IMR-90 (cell line): Measurements from ENCODE around the gene ILDR2. TPM values are rescaled to one million over a fixed set of nuclear protein-coding genes. Genes with fewer than 3 reads are reported as not detected.

Source experiments
- ATAC-seq: fragments of 200-7000 bp; cut with Tn5 transposase; 2 replicates; pipeline ENCODE4 v1.9.1; 2020; ENCODE audit warnings: low read depth, mild to moderate bottlenecking, moderate library complexity
- BruUV-seq: library from RNA; stranded (reverse); fragments of 400-500 nt; replicated peaks from 2 replicates; lab custom pipeline; 2021; lab: Mats Ljungman, UMichigan
- CTCF ChIA-PET: fragments of 300-600 bp; formaldehyde crosslinking; extraction: SDS; loops from one replicate; lab custom pipeline; 2021; ENCODE audit warnings: antibody characterized with exemption; lab: Yijun Ruan, JAX
- POLR2A ChIA-PET: fragments of 300-600 bp; sonication (Branson Sonifier 250); formaldehyde crosslinking; loops from one replicate; lab custom pipeline; 2022; ENCODE audit warnings: antibody characterized with exemption; ENCODE audit not compliant: unreplicated experiment; lab: Charles Lee
- DNase-seq: peaks from one replicate; pipeline ENCODE4 v3.0.0; 2013
- H2AFZ ChIP-seq: replicated peaks from 2 replicates; pipeline ENCODE3; 2013; ENCODE audit warnings: low read length, mild to moderate bottlenecking; ENCODE audit not compliant: poor library complexity
- H2AK5ac ChIP-seq: 2 replicates; pipeline ENCODE4 v1.6.1; 2013; ENCODE audit warnings: low read depth, low read length, inconsistent platforms
- H2AK9ac ChIP-seq: replicated peaks from 2 replicates; pipeline ENCODE3; 2013; ENCODE audit warnings: mild to moderate bottlenecking, low read depth, low read length, moderate library complexity; ENCODE audit not compliant: poor library complexity
- H2BK120ac ChIP-seq: 2 replicates; pipeline ENCODE4 v1.6.1; 2013; ENCODE audit warnings: low read depth, low read length, inconsistent platforms
- H2BK15ac ChIP-seq: 3 replicates; pipeline ENCODE4 v1.6.1; 2013; ENCODE audit warnings: low read depth, low read length, inconsistent platforms
- H2BK20ac ChIP-seq: 2 replicates; pipeline ENCODE4 v1.6.1; 2013; ENCODE audit warnings: low read depth, mild to moderate bottlenecking, inconsistent platforms, low read length, moderate library complexity
- H2BK5ac ChIP-seq: 2 replicates; pipeline ENCODE4 v1.6.1; 2013; ENCODE audit warnings: mild to moderate bottlenecking, low read depth, low read length, inconsistent platforms; ENCODE audit not compliant: poor library complexity, severe bottlenecking
- H3K14ac ChIP-seq: replicated peaks from 2 replicates; pipeline ENCODE4 v1.6.1; 2013; ENCODE audit warnings: low read depth, low read length, inconsistent platforms
- H3K18ac ChIP-seq: 2 replicates; pipeline ENCODE4 v1.6.1; 2013; ENCODE audit warnings: low read depth, low read length, control low read depth
- H3K23ac ChIP-seq: 2 replicates; pipeline ENCODE4 v1.6.1; 2013; ENCODE audit warnings: low read depth, low read length, inconsistent platforms
- H3K27ac ChIP-seq: 2 replicates; pipeline ENCODE4 v1.5.1; 2013; ENCODE audit warnings: mild to moderate bottlenecking, control low read depth, low read length; ENCODE audit not compliant: insufficient read depth
- H3K27me3 ChIP-seq: 2 replicates; pipeline ENCODE4 v1.6.1; 2013; ENCODE audit warnings: low read length; ENCODE audit not compliant: control insufficient read depth, insufficient read depth
- H3K36me3 ChIP-seq: 2 replicates; pipeline ENCODE4 v1.6.1; 2013; ENCODE audit warnings: low read length, mixed read lengths; ENCODE audit not compliant: control insufficient read depth, insufficient read depth
- H3K4ac ChIP-seq: 2 replicates; pipeline ENCODE4 v1.6.1; 2013; ENCODE audit warnings: low read depth, low read length, inconsistent platforms
- H3K4me1 ChIP-seq: 2 replicates; pipeline ENCODE4 v1.6.1; 2013; ENCODE audit warnings: low read length, mixed read lengths; ENCODE audit not compliant: control insufficient read depth, insufficient read depth
- H3K4me2 ChIP-seq: 2 replicates; pipeline ENCODE4 v1.6.1; 2013; ENCODE audit warnings: low read depth, mild to moderate bottlenecking, control low read depth, low read length, moderate library complexity
- H3K4me3 ChIP-seq: 2 replicates; pipeline ENCODE4 v1.5.1; 2013; ENCODE audit warnings: low read depth, mild to moderate bottlenecking, control low read depth, low read length, moderate library complexity; ENCODE audit not compliant: insufficient read depth
- H3K56ac ChIP-seq: 2 replicates; pipeline ENCODE4 v1.6.1; 2013; ENCODE audit warnings: low read length, inconsistent platforms; ENCODE audit not compliant: insufficient read depth; ENCODE audit errors: extremely low read depth
- H3K79me1 ChIP-seq, 2 experiments: 2 replicates each; pipeline ENCODE4 v1.6.1; 2013; ENCODE audit warnings: low read length in 2 of 2, inconsistent platforms in 1 of 2, low read depth in 1 of 2
- H3K9ac ChIP-seq: 2 replicates; pipeline ENCODE4 v1.6.1; 2013; ENCODE audit warnings: low read depth, low read length, control low read depth
- H3K9me1 ChIP-seq: 2 replicates; pipeline ENCODE4 v1.6.1; 2013; ENCODE audit warnings: low read length, inconsistent platforms; ENCODE audit not compliant: insufficient read depth
- H3K9me3 ChIP-seq: 2 replicates; pipeline ENCODE4 v1.6.1; 2013; ENCODE audit warnings: low read length; ENCODE audit not compliant: control insufficient read depth, insufficient read depth
- H4K20me1 ChIP-seq: 2 replicates; pipeline ENCODE4 v1.6.1; 2013; ENCODE audit warnings: low read length, inconsistent platforms; ENCODE audit not compliant: insufficient read depth
- H4K5ac ChIP-seq: 2 replicates; pipeline ENCODE4 v1.6.1; 2013; ENCODE audit warnings: mild to moderate bottlenecking, low read depth, low read length, control low read depth
- H4K8ac ChIP-seq, 2 experiments: 2 replicates each; pipeline ENCODE4 v1.6.1; 2013; ENCODE audit warnings: low read depth in 2 of 2, low read length in 2 of 2, control low read depth in 1 of 2, inconsistent platforms in 1 of 2
- H4K91ac ChIP-seq: 2 replicates; pipeline ENCODE4 v1.6.1; 2013; ENCODE audit warnings: low read depth, low read length, inconsistent platforms; ENCODE audit not compliant: insufficient read depth
- CHD1 ChIP-seq: IDR thresholded peaks from 2 replicates; pipeline ENCODE4 v1.6.1; 2012; ENCODE audit warnings: low read depth, low read length, improper control_type of control experiment
- ELK1 ChIP-seq: fragments of 150-350 bp; IDR thresholded peaks from 2 replicates; pipeline ENCODE4 v1.6.1; 2016; ENCODE audit warnings: low read depth, mild to moderate bottlenecking, low read length, moderate library complexity, borderline replicate concordance
- MAFK ChIP-seq: IDR thresholded peaks from 2 replicates; pipeline ENCODE4 v1.6.1; 2012; ENCODE audit warnings: low read depth, low read length, improper control_type of control experiment
- MAZ ChIP-seq: IDR thresholded peaks from 2 replicates; pipeline ENCODE4 v1.6.1; 2012; ENCODE audit warnings: low read depth, mild to moderate bottlenecking, low read length, improper control_type of control experiment, moderate library complexity, borderline replicate concordance
- MXI1 ChIP-seq: IDR thresholded peaks from 2 replicates; pipeline ENCODE4 v1.6.1; 2012; ENCODE audit warnings: low read depth, mild to moderate bottlenecking, low read length, moderate library complexity, borderline replicate concordance
- NFE2L2 ChIP-seq: fragments of 150-350 bp; IDR thresholded peaks from 2 replicates; pipeline ENCODE4 v1.6.1; 2016; ENCODE audit warnings: low read depth, mild to moderate bottlenecking, low read length
- POLR2A ChIP-seq: IDR thresholded peaks from 2 replicates; pipeline ENCODE4 v1.6.1; 2012; ENCODE audit warnings: mild to moderate bottlenecking, low read depth, low read length
- RCOR1 ChIP-seq: IDR thresholded peaks from 2 replicates; pipeline ENCODE4 v1.6.1; 2012; ENCODE audit warnings: mild to moderate bottlenecking, low read length, improper control_type of control experiment; ENCODE audit not compliant: insufficient replicate concordance
- SMC3 ChIP-seq: fragments of 150-350 bp; IDR thresholded peaks from 2 replicates; pipeline ENCODE4 v1.6.1; 2016; ENCODE audit warnings: low read depth, mild to moderate bottlenecking, antibody characterized with exemption, low read length, moderate library complexity
- USF2 ChIP-seq: fragments of 150-350 bp; IDR thresholded peaks from 2 replicates; pipeline ENCODE4 v1.6.1; 2017; ENCODE audit warnings: mild to moderate bottlenecking, antibody characterized with exemption, low read length, low read depth
- WGBS, 2 experiments: methylation state at CpG; one replicate each; pipeline versions ENCODE4 v1.1.5 to v1.1.7; 2013; ENCODE audit warnings: missing lambda C conversion rate in 2 of 2; ENCODE audit not compliant: insufficient read length in 1 of 2; ENCODE audit errors: extremely low coverage in 2 of 2; 5-methylcytosine and 5-hydroxymethylcytosine counted together
- dilution Hi-C: fragments of 300-500 bp; cut with HindIII; formaldehyde crosslinking; loops from one replicate; pipeline ENCODE4 v1.14.3; 2018; ENCODE audit warnings: low sequenced_read_pairs; ENCODE audit not compliant: unreplicated experiment
- in situ Hi-C: fragments of 300-500 bp; cut with MboI; formaldehyde crosslinking; loops from 3 replicates; pipeline ENCODE4 v1.14.3; 2019; ENCODE audit warnings: low sequenced_read_pairs, inconsistent platforms, mixed read lengths
- intact Hi-C: fragments of 100-400 bp; cut with micrococcal nuclease; formaldehyde crosslinking; loops from 2 replicates; pipeline ENCODE4 v1.10.0; 2022
- polyA plus RNA-seq, 3 experiments: library from polyadenylated mRNA; depleted of rRNA; stranded (reverse); fragments of >200 nt; gene quantifications; 2 replicates each; pipeline ENCODE4 v1.2.3, GENCODE V29; 2012; ENCODE audit warnings: low replicate concordance in 1 of 3
- total RNA-seq: library from RNA; depleted of rRNA; stranded (reverse); fragments of >200 nt; gene quantifications from 2 replicates; pipeline ENCODE4 v1.2.3, GENCODE V29; 2012

The ILDR2 gene
- total and polyA plus RNA-seq, 2 of the 4 experiments (the other 2 are of a cell fraction) = under 0.01 TPM; not detected in 1

DNA sequence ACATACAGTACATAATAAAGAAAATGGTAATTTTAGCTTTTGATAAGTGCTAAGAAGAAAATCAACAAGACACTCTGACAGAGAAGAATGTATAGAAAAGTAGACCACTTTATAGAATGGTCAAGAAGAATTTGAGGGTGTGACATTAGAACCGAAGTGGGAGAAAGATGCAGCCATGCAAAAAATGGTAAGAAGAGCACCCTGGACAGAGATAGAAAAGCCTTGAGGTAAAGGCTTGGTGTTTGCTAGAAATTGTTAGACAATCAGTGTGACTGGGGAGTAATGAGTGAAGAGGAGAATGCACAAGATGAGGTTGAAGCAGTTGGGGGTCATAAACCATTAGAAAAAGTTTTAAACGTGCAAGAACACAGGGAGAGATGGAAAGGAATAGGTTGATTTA, 37.2 kb upstream of the ILDR2 start:
- Histone ChIP-seq H3K27me3 (no peaks in the 10 kb centered on the region), H3K4me2 (no peak overlapping the region), H4K5ac (no peak overlapping the region), H3K36me3 (no peaks in the 10 kb centered on the region), H3K14ac (no peak overlapping the region), H2AK5ac (no peak overlapping the region), H3K56ac (no peak overlapping the region), H3K9me3 (no peaks in the 10 kb centered on the region), H2BK120ac (no peak overlapping the region), H2BK5ac (no peak overlapping the region), H4K20me1 (no peaks in the 10 kb centered on the region), H2AFZ (no peak overlapping the region), H4K8ac (no peak overlapping the region), H4K91ac (no peak overlapping the region), H3K18ac (no peak overlapping the region), H2AK9ac (no peak overlapping the region), H3K9me1 (no peaks in the 10 kb centered on the region), H3K23ac (no peak overlapping the region), H3K9ac (no peak overlapping the region), H3K4me3 (no peak overlapping the region), H2BK15ac (no peak overlapping the region), H3K4me1 (no peaks in the 10 kb centered on the region), H2BK20ac (no peak overlapping the region), H3K79me1 (no peaks in the 10 kb centered on the region), H3K27ac (no peak overlapping the region), H3K4ac (no peak overlapping the region)
- no peak for TF ChIP-seq POLR2A
- TF ChIP-seq ELK1 = no peak
- no peak for TF ChIP-seq MAZ
- no peak for TF ChIP-seq SMC3
- TF ChIP-seq USF2 = no peak
- no peak for TF ChIP-seq NFE2L2
- TF ChIP-seq MXI1 = no peak
- no peak for TF ChIP-seq MAFK
- no peak for TF ChIP-seq RCOR1
- TF ChIP-seq CHD1 = no peak
- dilution Hi-C loops = no loop called here
- POLR2A ChIA-PET = no interaction called here
- intact Hi-C loops = no loop called here
- in situ Hi-C loops = no loop called here
- no peak for DNase-seq
- no peak for ATAC-seq
- CTCF ChIA-PET = no interaction called here
- WGBS, 2 experiments = 33% methylated on average over 2 of the region's 2 CpGs; no CpG with 5 or more reads in 1 of the 2 experiments
- no TSS peak for BruUV-seq
